Sigmoid colon (tissue), 7 donors: ENCODE data around the gene YEATS4. TPM values are rescaled to one million over a fixed set of nuclear protein-coding genes. Genes with fewer than 3 reads are reported as not detected.

Experiments
- DNase-seq: peaks from one replicate; pipeline ENCODE4 v3.0.0-alpha.2; 2019
- H3K27ac ChIP-seq, 4 donors: fragments of 200-600 bp; sonication (generic); one replicate each; pipeline ENCODE4 v1.5.1; 2016 to 2019; ENCODE audit warnings: mild to moderate bottlenecking in 1 of 4
- H3K27me3 ChIP-seq, 3 donors: fragments of 200-600 bp; sonication (generic); one replicate each; pipeline ENCODE4 v1.5.1; 2019; ENCODE audit warnings: mild to moderate bottlenecking in 1 of 3
- H3K36me3 ChIP-seq, 4 donors: fragments of 200-600 bp; sonication (generic); one replicate each; pipeline ENCODE4 v1.5.1; 2016 to 2019
- H3K4me1 ChIP-seq, 4 donors: fragments of 200-600 bp; sonication (generic); one replicate each; pipeline ENCODE4 v1.5.1; 2017 to 2019
- H3K4me3 ChIP-seq, 4 donors: fragments of 200-600 bp; sonication (generic); one replicate each; pipeline ENCODE4 v1.5.1; 2017 to 2019; ENCODE audit warnings: mild to moderate bottlenecking in 2 of 4, moderate library complexity in 1 of 4
- H3K9me3 ChIP-seq, 4 donors: fragments of 200-600 bp in 3 of 4; sonication (generic) in 3 of 4; one replicate each; pipeline versions ENCODE4 v1.5.1 to v1.6.1; 2013 to 2019
- CTCF ChIP-seq, 4 experiments: fragments of 450-650 bp in 3 of 4; fragments of 200-600 bp in 1 of 4; IDR thresholded peaks; one replicate each; pipeline ENCODE4 v1.5.1; 2016 to 2019; ENCODE audit warnings: antibody characterized with exemption in 4 of 4, mild to moderate bottlenecking in 3 of 4, moderate library complexity in 2 of 4
- EP300 ChIP-seq, 4 donors: sonication (generic); formaldehyde crosslinking; IDR thresholded peaks; one replicate each; pipeline ENCODE4 v1.6.1; 2017; ENCODE audit warnings: antibody characterized with exemption in 4 of 4
- POLR2A ChIP-seq, 2 donors: fragments of 450-650 bp; IDR thresholded peaks; one replicate each; pipeline ENCODE4 v1.6.1; 2016; ENCODE audit warnings: antibody characterized with exemption in 2 of 2, mild to moderate bottlenecking in 2 of 2, moderate library complexity in 2 of 2
- POLR2AphosphoS5 ChIP-seq, 4 donors: sonication (generic); formaldehyde crosslinking; IDR thresholded peaks; one replicate each; pipeline ENCODE4 v1.6.1; 2017; ENCODE audit warnings: antibody characterized with exemption in 4 of 4
- WGBS, 2 donors: extraction: QIAGEN DNeasy Blood & Tissue Kit; methylation state at CpG; one replicate each; pipeline ENCODE4 v1.1.7; 2013; 5-methylcytosine and 5-hydroxymethylcytosine counted together
- intact Hi-C: fragments of 100-400 bp; cut with DNase I; formaldehyde crosslinking; loops from one replicate; pipeline ENCODE4 v1.15.1; 2023
- polyA plus RNA-seq, 3 donors: library from polyadenylated mRNA; stranded (reverse); fragments of 200-250 nt; gene quantifications; one replicate each; pipeline ENCODE4 v1.2.3, GENCODE V29; 2013
- total RNA-seq, 4 donors: library from RNA; depleted of rRNA; stranded (reverse); fragments of >200 nt; gene quantifications; one replicate each; pipeline ENCODE4 v1.1.0, GENCODE V29; 2016
- donor health status: healthy with polysubstance abuse.
- donor health status: Bipolar disorder and iron deficiency.
- donor health status: healthy.

YEATS4 gene
- total and polyA plus RNA-seq, 7 donors, result 13.3 to 61.2 (median 19.8) TPM

DNA sequence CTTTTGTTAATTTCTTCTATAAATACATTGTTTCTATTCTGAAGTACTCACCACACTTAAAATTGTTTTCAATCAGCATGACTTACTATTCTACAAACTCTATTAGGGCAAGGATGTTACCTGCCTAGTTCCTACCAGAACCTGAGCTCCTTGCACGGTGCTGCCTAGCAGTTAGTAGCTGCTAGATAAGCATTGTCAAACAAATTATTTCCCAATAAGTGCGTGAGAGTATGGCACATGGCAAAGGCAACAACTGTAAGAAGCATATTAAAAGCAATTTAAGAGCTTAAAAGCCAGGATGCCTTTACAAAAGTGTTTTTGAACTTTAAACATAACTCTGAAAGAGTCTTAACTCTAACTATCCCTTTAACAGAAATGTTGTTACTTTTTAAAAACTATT is 19.5 kb upstream of the YEATS4 start:
- DNase-seq, result no peak
- Histone ChIP-seq H3K27me3 (no peaks in the 10 kb centered on the region), H3K4me1 (no peaks in the 10 kb centered on the region), H3K4me3 (no peak overlapping the region), H3K9me3 (no peaks in the 10 kb centered on the region), H3K36me3 (no peaks in the 10 kb centered on the region), H3K27ac (no peak overlapping the region)
- 67 to 79% methylated on average over 2 of the region's 2 CpGs for WGBS, 2 donors
- intact Hi-C loops, result no loop called here
- TF ChIP-seq CTCF (IDR thresholded peaks at IDR 0.05), result no peak

GRCh38 chr12:69341328-69341727 is 18.2 kb upstream of the YEATS4 start:
- H3K27ac ChIP-seq, result no peak overlapping the region
- DNase-seq, result no peak
- H3K4me3 ChIP-seq, result no peak overlapping the region
- WGBS, 2 donors, result 59 to 76% methylated on average over 5 of the region's 5 CpGs
- H3K36me3 ChIP-seq, result no peaks in the 10 kb centered on the region
- TF ChIP-seq CTCF (IDR thresholded peaks at IDR 0.05), result no peak
- TF ChIP-seq EP300 (IDR thresholded peaks at IDR 0.05), result no peak
- no peak for TF ChIP-seq POLR2AphosphoS5 (IDR thresholded peaks at IDR 0.05)
- no peak for TF ChIP-seq POLR2A (IDR thresholded peaks at IDR 0.05)
- intact Hi-C loops, result no loop called here
- no peaks in the 10 kb centered on the region for H3K27me3 ChIP-seq
- H3K9me3 ChIP-seq, result no peaks in the 10 kb centered on the region
- no peaks in the 10 kb centered on the region for H3K4me1 ChIP-seq

DNA sequence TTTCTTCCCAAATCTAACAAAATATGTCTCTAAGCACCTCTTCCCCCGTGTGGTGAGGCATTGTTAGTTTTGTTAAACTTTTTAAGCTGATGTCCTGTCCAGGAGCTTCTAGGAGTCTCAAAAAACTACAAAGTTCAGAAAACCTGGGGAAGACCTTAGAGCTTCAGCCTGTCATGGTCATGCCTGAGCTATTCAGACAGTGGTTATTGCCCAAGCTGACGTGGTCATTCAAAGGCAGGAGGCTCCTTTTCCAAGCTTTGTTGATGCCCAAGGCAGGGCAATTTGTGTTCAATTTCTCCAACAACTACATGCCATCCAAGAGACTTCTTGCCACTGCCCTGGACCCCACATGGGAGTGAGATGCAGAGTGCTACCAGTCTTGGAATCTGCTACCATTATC is 17.1 kb upstream of the YEATS4 start:
- Histone ChIP-seq H3K27me3 (no peaks in the 10 kb centered on the region), H3K27ac (no peak overlapping the region), H3K9me3 (no peaks in the 10 kb centered on the region), H3K36me3 (no peaks in the 10 kb centered on the region), H3K4me1 (no peaks in the 10 kb centered on the region), H3K4me3 (no peak overlapping the region)
- WGBS, 2 donors, result 76 to 87% methylated on average over 2 of the region's 2 CpGs
- DNase-seq, result no peak
- no peak for TF ChIP-seq POLR2AphosphoS5 (IDR thresholded peaks at IDR 0.05)
- TF ChIP-seq POLR2A (IDR thresholded peaks at IDR 0.05), result no peak
- TF ChIP-seq EP300 (IDR thresholded peaks at IDR 0.05), result no peak
- no peak for TF ChIP-seq CTCF (IDR thresholded peaks at IDR 0.05)
- intact Hi-C loops, result no loop called here

- intact Hi-C loops, result no loop called here
- no peak overlapping the region for H3K4me3 ChIP-seq
- no peaks in the 10 kb centered on the region for H3K36me3 ChIP-seq
- H3K4me1 ChIP-seq, result no peaks in the 10 kb centered on the region
- H3K27me3 ChIP-seq, result no peaks in the 10 kb centered on the region
- 86 to 91% methylated on average over 3 of the region's 3 CpGs for WGBS, 2 donors
- TF ChIP-seq CTCF (IDR thresholded peaks at IDR 0.05) (no peak), POLR2AphosphoS5 (IDR thresholded peaks at IDR 0.05) (no peak), EP300 (IDR thresholded peaks at IDR 0.05) (no peak), POLR2A (IDR thresholded peaks at IDR 0.05) (no peak)
- H3K27ac ChIP-seq, result no peak overlapping the region
- H3K9me3 ChIP-seq, result no peaks in the 10 kb centered on the region
- no peak for DNase-seq
Measured at GRCh38 chr12:69343357-69343756, 16.2 kb upstream of the YEATS4 start.

- 35 to 60% methylated on average over 3 of the region's 3 CpGs for WGBS, 2 donors
- Histone ChIP-seq H3K27ac (no peak overlapping the region), H3K4me1 (no peaks in the 10 kb centered on the region), H3K27me3 (no peaks in the 10 kb centered on the region), H3K4me3 (no peak overlapping the region), H3K36me3 (no peaks in the 10 kb centered on the region), H3K9me3 (no peaks in the 10 kb centered on the region)
- no peak for DNase-seq
- TF ChIP-seq POLR2AphosphoS5 (IDR thresholded peaks at IDR 0.05) (no peak), POLR2A (IDR thresholded peaks at IDR 0.05) (no peak), CTCF (IDR thresholded peaks at IDR 0.05) (no peak), EP300 (IDR thresholded peaks at IDR 0.05) (no peak)
- intact Hi-C loops, result no loop called here
Measured at GRCh38 chr12:69343885-69344612, 15.5 kb upstream of the YEATS4 start.
